Astrocyte of the spinal cord (primary cell): ENCODE results near the gene LSS.
"Not testable (repeated sequence)": the region's sequence is repeated elsewhere in the genome, so short reads cannot be mapped to it uniquely, and the experiment has no call there.

Source experiments
- DNase-seq: peaks from one replicate; pipeline ENCODE4 v3.0.0; 2011; ENCODE audit warnings: low read depth, low spot score
- H3K4me3 ChIP-seq: 2 replicates; pipeline ENCODE4 v1.5.1; 2011; ENCODE audit warnings: low read depth, mild to moderate bottlenecking, low read length, moderate library complexity
- CTCF ChIP-seq: IDR thresholded peaks from 2 replicates; pipeline ENCODE4 v1.5.1; 2012; ENCODE audit warnings: low read depth, mild to moderate bottlenecking, low read length, inconsistent platforms
- in situ Hi-C: cut with HindIII; loops from 2 replicates; pipeline ENCODE4 v1.10.0; 2017; ENCODE audit warnings: low sequenced_read_pairs

LSS gene

GRCh38 chr21:46147429-46147828 is 81.1 kb downstream of the LSS start:
- peak; percentile 38 for DNase-seq
- TF ChIP-seq CTCF = peak; percentile 77
- in situ Hi-C loops, H3K4me3 ChIP-seq: not testable (repeated sequence)

- H3K4me3 ChIP-seq = no peak overlapping the region
- in situ Hi-C loops = no loop called here
- TF ChIP-seq CTCF = no peak
- no peak for DNase-seq
These were observed 81.7 kb downstream of the LSS start for GRCh38 chr21:46146856-46147255.

- in situ Hi-C loops = no loop called here
- no peak for TF ChIP-seq CTCF
- DNase-seq = no peak
- H3K4me3 ChIP-seq = no peak overlapping the region
These were observed 82.5 kb downstream of the LSS start for GRCh38 chr21:46145840-46146691.

- in situ Hi-C loops = no loop called here
- no peak for DNase-seq
- TF ChIP-seq CTCF = no peak
- H3K4me3 ChIP-seq = no peak overlapping the region
These were observed 83.3 kb downstream of the LSS start for GRCh38 chr21:46145159-46145839.

GRCh38 chr21:46144464-46145070 is 84.0 kb downstream of the LSS start:
- TF ChIP-seq CTCF = no peak
- in situ Hi-C loops = no loop called here
- H3K4me3 ChIP-seq = no peak overlapping the region
- DNase-seq = no peak

GRCh38 chr21:46142582-46143473 is 85.7 kb downstream of the LSS start:
- no peak overlapping the region for H3K4me3 ChIP-seq
- in situ Hi-C loops = no loop called here
- TF ChIP-seq CTCF = no peak
- DNase-seq = no peak
